HG03457 (cell line): ENCODE measurements around the gene PALM3.
A peak's percentile ranks its signal among the peaks of the same experiment; 100 is the strongest.

Source experiments
- ATAC-seq: cut with Tn5 transposase; IDR thresholded peaks from one replicate; pipeline ENCODE4 v1.9.1; 2021; ENCODE audit warnings: moderate number of reproducible peaks; ENCODE audit not compliant: unreplicated experiment

Gene PALM3

GRCh38 chr19:14061751-14062557, at the start of gene PALM3:
Gene PALM3, minus strand, starts transcription at chr19:14062076. Its CDS starts 96 bp downstream, at chr19:14061980.
- no peak for ATAC-seq

- ATAC-seq, result no peak
Measured at GRCh38 chr19:14111486-14111885, 49.6 kb upstream of the PALM3 start.

GRCh38 chr19:14110650-14111049, 48.8 kb upstream of the PALM3 start:
- no peak for ATAC-seq

- ATAC-seq, result no peak
Measured at GRCh38 chr19:14107581-14108461, 45.9 kb upstream of the PALM3 start.

GRCh38 chr19:14106840-14107239, 45.0 kb upstream of the PALM3 start:
- ATAC-seq, result no peak

GRCh38 chr19:14105680-14106079, 43.8 kb upstream of the PALM3 start:
- no peak for ATAC-seq

- ATAC-seq, result no peak
Measured at GRCh38 chr19:14103310-14103709, 41.4 kb upstream of the PALM3 start.

GRCh38 chr19:14102756-14103155, 40.9 kb upstream of the PALM3 start:
- no peak for ATAC-seq

- no peak for ATAC-seq
Measured at GRCh38 chr19:14102102-14102696, 40.3 kb upstream of the PALM3 start.

GRCh38 chr19:14101003-14101545, 39.2 kb upstream of the PALM3 start:
- no peak for ATAC-seq

- no peak for ATAC-seq
Measured at GRCh38 chr19:14097532-14098151, 35.8 kb upstream of the PALM3 start.

GRCh38 chr19:14096272-14096992, 34.6 kb upstream of the PALM3 start:
- ATAC-seq, result no peak

GRCh38 chr19:14094854-14095253, 33.0 kb upstream of the PALM3 start:
- ATAC-seq, result no peak

- ATAC-seq, result no peak
Measured at GRCh38 chr19:14093117-14093823, 31.4 kb upstream of the PALM3 start.

- ATAC-seq, result peak; percentile 10
Measured at GRCh38 chr19:14091813-14092462, 30.1 kb upstream of the PALM3 start.

- ATAC-seq, result peak; percentile 41
Measured at GRCh38 chr19:14091081-14091812, 29.4 kb upstream of the PALM3 start.

GRCh38 chr19:14090509-14091080, 28.7 kb upstream of the PALM3 start, which contains the start of gene SAMD1:
Gene SAMD1, minus strand, starts transcription at chr19:14090751.
- ATAC-seq, result peak; percentile 20
